Stimulated activated CD8-positive, alpha-beta memory T cell treated with anti-CD3 and anti-CD28 coated beads, Interleukin-12 subunit alpha, Interleukin-12 subunit beta, amount 100 ng/mL, for 1 hour (primary cell): ENCODE measurements around the gene YARS2.

Experiments used
- DNase-seq: peaks from one replicate; pipeline ENCODE4 v3.0.0-alpha.2; 2020; ENCODE audit warnings: low read depth

Gene YARS2

GRCh38 chr12:32755654-32756475, at the start of gene YARS2:
Gene YARS2 (minus strand): TSS chr12:32755897. CDS start chr12:32755874, 23 bp downstream.
- DNase-seq = peak; percentile 86

- no peak for DNase-seq
Measured at GRCh38 chr12:32804301-32804700, 48.6 kb upstream of the YARS2 start.

DNA sequence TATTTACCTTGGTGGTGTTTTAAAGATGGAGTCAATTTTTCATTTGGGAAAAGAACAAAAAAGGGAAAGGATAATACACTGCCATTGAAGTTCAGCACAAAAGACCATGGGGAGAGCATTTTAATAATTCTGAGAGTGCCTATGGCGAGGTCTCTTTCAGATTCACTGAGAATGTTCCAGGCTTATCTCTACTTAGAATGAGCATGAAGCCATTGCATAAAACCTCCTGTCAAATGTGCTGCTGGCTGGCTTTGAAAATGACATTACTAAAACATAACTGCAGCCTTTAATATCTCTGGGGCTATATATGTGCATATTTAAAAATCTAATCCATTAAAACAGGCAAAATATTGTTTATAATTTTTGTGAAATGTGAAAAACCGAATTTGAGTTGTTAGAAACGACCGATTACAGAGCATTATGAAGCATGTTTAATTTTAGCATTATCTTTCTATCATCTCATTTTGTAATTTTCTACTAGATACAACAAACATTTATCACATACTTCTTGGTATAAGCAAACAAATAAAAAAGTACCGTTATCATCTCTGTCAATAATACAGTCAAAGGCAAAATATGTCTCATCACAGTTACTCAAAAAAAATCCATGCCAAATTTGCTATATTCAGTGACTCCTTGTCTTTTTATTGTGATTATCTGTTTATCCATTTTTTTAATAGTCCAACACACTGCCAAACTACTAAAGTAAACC, 45.7 kb upstream of the YARS2 start:
- DNase-seq = no peak

DNA sequence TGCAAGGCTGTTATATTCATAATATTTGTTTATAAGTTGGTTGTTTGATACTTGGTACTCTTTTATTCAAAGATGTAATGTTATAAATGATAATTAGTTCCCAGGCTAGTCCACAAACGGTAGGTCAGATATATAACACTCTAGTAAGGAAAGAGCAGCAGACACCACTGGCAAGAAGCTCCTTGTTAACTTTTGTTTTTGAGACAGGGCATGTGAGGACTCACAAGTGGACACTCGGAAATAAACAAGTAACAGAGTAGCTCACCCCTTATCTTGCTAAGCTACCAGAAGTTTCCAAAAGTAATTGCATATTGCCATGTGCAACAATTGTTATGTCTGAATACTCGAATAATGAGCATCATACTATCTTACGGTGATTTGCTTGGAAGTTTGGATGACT, 38.6 kb upstream of the YARS2 start:
- no peak for DNase-seq

DNA sequence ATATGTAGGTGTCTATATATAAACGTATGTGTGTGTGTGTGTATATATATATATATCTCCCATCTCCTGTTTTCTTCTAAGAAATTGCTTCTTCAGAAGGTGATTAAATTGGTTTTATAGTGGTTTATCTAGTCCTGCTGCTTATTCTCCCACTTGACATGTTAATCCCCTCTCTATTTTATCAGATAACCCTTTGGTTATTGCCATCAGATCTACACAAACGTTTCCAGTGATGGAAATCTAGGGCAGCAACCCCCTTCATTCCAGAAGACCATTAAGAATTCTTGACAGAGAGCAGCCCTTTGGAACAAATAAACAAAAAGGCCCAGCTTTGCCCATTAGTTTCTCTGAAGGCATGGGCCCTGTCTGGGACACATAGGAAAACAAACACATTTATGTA, 34.2 kb upstream of the YARS2 start:
- no peak for DNase-seq

DNA sequence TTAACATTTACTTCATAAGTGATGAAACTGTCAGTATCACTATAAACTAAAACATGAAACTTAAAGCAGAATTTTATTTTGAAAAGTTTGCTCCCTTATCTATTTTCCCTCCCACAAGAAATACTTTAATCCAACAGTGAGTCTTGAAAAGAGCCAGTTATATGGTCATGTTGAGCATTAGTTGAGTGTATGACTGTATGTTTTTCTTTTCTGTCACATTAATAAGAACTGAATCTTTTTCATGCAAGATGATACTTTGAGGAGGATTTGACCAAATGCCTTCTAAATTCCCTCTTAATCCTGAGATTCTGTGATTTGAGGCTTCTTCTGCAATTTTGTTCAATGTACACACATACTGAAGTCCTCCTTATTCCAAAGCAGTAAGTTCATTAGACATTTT, 33.7 kb upstream of the YARS2 start:
- DNase-seq = no peak

DNA sequence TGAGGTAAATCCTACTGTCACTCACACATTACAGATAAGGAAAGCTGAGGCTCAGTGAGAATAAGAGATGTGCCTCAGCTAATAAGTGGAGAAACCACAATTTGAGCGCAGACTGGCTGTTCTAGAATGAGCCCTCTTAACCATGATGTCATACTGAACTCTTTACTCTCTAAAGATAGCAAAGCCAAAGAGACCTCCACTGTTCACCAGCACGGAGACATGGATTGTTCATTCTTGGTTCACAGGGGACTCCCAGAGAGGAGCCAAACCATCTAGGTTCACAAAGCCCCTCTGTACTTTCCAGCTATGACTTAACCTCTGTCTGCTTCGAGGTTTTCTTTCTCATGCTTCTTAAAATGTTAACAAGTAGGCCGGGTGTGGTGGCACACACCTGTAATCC, 32.7 kb upstream of the YARS2 start:
- DNase-seq = no peak

DNA sequence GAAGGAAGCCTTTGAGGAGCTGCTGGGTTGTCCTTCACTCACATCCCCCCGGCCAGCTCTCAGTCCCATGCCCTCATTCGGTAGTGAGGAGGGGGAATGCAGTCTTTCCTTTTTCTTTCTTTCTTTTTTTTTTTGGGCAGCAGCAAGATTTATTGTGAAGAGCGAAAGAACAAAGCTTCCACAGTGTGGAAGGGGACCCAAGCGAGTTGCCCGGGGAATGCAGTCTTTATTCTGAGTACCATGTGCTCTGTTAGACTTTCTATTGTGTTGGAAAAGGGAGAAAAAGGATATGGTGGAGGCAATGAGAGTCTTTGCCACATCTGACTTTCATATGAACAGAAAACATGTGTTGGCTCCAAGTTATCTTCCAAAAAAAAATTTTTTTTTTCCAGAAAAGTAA, 29.9 kb upstream of the YARS2 start:
- DNase-seq = no peak

- no peak for DNase-seq
Measured at GRCh38 chr12:32783029-32783428, 27.3 kb upstream of the YARS2 start.

DNA sequence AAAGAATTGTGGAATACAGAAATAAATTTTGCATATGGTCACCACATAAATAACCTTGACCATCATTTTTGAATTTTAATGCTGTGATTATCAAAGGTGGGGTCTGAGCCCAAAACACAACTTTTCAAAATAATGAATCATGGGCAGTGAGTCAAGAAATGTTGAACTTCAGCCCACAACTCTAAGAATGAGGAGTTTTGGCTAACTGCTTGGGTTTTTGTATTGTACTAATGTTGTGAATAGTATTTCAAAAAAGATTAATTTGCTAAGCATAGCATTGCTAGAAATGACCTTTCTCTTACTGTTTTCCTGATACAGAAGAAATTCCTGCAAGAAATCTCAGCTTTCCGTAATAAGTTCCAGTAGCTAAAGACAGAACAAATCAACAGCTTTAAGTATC, 24.4 kb upstream of the YARS2 start:
- DNase-seq = no peak

GRCh38 chr12:32777691-32778175, 22.0 kb upstream of the YARS2 start:
- DNase-seq = no peak

- no peak for DNase-seq
Measured at GRCh38 chr12:32777159-32777558, 21.5 kb upstream of the YARS2 start.

- DNase-seq = no peak
Measured at GRCh38 chr12:32776258-32776657, 20.6 kb upstream of the YARS2 start.

DNA sequence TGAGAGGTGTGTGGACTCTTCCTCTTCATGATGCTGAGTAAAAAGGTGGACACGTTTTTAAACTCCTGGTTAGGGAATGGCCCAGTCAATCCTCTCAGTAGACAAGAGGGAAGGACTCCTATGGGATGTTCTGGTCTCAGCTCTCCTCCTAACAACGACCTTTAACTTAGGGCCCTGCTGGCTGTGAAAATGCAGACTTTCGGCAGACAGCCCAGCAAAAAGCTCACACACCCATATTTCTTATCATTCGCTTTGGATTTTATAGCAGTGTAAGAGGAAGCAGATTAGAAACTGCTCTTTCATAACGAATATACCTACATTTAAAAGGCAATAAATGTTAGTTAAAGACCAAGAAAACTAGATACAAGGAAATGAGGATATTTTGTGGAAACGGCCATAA, 18.0 kb upstream of the YARS2 start:
- no peak for DNase-seq

DNA sequence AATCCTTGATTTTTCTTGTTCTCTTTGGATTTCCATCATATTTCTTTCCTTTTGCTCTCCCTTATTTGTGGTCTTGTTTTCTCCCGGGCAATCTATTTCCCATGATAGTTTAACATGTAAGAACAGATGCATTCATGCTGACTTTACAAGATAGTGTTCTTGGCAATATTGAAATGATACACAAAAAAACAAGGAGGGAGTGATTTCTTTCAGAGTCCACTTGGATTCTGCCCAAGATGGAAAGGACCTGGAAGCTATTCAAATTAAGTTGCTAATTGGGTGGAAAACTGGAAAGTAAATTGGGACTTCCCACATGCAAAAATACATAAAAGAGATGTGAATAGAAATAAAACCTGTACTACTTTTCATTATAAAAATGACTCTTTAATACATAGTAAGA, 14.4 kb upstream of the YARS2 start:
- DNase-seq = no peak

DNA sequence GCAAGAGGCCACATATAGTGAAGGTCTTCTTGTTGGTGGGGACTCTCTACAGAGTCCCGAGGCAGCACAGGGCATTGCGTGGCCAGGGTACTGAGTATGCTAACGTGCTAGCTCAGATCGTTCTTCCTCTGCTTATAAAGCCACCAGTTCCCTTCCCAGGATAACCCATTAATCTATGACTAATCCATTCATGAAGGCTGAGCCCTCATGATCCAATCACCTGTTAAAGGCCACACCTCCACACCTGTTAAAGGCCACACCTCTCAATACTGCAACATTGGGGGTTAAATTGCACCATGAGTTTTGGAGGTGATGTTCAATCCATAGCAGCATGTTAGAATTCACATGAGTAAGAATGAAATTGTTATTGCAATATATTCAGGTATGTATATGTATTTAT, 12.8 kb upstream of the YARS2 start:
- DNase-seq = no peak

GRCh38 chr12:32765906-32766305, 10.2 kb upstream of the YARS2 start:
- no peak for DNase-seq

DNA sequence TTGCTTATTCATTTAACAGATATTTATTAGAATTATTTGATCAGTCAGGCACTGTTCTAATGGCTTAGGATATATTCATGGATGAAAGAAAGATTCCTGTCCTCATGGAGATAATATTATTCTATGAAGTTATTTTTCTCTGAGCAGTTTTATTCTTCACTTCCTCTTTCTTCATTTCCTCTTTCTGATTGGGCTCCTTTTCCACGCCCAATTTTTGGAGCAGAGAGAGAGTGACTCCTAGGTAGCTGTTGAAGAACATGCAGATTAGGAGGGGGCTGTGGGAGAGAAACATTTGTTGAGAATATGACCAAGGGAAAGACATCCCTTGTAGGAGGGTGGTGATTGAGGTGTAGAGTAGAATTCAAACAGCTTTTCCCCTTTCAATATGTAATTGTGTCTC, 6.0 kb upstream of the YARS2 start:
- no peak for DNase-seq

- no peak for DNase-seq
Measured at GRCh38 chr12:32757157-32757556, 1.5 kb upstream of the YARS2 start.

DNA sequence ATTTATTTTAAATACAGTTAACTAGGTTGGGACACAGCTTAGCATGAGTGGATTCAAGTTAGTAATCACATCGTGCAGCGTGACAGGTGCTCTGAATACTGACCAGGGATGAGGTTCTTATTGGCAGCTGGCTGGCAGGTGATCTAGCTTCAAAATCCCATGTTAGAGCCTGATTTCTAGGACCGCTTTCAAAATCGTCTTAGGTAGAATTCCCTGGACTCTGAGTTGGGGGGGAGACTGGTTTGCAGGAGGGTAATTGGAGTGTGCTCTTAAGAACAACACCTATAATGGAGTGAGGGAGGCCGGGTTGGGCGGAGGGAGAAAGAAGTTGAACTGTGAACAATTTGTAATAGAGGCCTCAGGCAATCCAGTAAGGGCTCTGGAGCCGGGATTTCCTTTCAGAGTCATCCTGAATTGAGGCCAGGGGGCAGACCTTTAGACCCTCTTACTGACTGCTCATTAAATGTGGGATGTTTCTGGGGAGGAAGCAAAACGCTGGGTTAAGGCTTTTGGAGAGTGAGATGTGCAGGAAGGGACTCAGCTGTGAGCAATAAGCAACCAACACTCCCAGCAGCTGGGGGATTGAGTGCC, 874 bp upstream of the YARS2 start:
- no peak for DNase-seq

DNA sequence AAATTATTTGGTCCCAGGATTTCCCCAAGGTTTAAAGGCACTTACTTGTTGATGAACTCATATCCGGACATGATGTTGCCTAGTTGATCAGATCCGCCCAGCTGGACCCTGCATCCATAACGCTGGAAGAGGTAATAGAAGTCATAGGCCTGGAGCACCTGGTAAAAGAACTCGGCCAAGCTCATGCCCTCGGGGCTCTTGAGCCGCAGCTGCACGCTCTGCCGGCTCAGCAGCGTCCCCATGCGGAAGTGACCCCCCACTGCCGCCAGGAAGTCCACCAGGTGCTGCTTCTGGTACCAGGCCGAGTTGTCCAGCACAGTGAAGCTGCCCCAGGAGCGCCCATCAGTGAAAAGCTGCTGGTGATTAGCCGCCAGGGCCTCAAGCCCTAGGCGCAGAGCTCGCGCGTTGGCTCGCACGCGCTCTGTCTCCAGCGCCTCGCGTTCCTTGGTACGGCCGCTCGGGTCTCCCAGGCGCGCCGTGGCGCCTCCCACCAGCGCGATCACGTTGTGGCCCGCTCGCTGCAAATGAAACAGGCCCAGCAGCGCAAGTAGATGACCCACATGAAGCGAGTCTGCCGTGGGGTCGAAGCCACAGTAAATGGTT, 545 bp downstream of the YARS2 start:
- peak; percentile 20 for DNase-seq

GRCh38 chr12:32754111-32754510, 1.6 kb downstream of the YARS2 start:
- DNase-seq = no peak

DNA sequence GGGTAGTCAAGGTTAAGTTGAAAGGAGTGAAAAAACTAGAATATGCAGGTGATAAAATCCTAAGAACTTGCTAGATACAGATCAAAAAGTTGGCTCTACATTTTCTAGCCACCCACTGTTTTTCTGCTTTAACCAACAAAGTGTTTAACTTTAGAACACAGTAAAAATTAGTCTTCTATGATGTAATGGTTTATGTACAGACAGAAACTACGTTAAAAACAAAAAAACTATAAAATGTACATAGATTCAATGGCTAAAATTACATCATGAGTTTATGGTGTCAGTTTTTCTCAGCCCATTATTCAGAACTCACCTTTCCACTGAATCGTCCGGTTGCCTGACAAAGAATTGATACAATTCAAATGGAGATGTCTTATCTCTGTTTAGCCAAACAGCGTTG, 2.1 kb downstream of the YARS2 start:
- no peak for DNase-seq
